PC-3 (cell line): Measurements from ENCODE around the gene NIN. TPM values are rescaled to one million over a fixed set of nuclear protein-coding genes. Genes with fewer than 3 reads are reported as not detected.

Experiments used
- ATAC-seq: fragments of 200-7000 bp; cut with Tn5 transposase; 2 replicates; pipeline ENCODE4 v1.9.1; 2020; ENCODE audit warnings: mild to moderate bottlenecking, moderate library complexity
- BruUV-seq: library from RNA; stranded (reverse); fragments of 400-500 nt; replicated peaks from 2 replicates; lab custom pipeline; 2021; lab: Mats Ljungman, UMichigan
- CTCF ChIA-PET: fragments of 300-600 bp; sonication (Branson Sonifier 250); formaldehyde crosslinking; loops from one replicate; lab custom pipeline; 2022; ENCODE audit warnings: antibody characterized with exemption; lab: Charles Lee
- POLR2A ChIA-PET: fragments of 300-600 bp; sonication (Branson Sonifier 250); formaldehyde crosslinking; loops from one replicate; lab custom pipeline; 2022; ENCODE audit warnings: antibody characterized with exemption; ENCODE audit not compliant: unreplicated experiment; lab: Charles Lee
- DNase-seq: peaks from one replicate; pipeline ENCODE4 v3.0.0-alpha.2; 2015
- H2AFZ ChIP-seq: fragments of 300-600 bp; sonication (generic); 2 replicates; pipeline ENCODE4 v1.6.0; 2016; ENCODE audit warnings: antibody characterized with exemption, low read length
- H3F3A ChIP-seq: fragments of 300-600 bp; sonication (generic); one replicate; pipeline ENCODE4 v1.6.0; 2017; ENCODE audit warnings: antibody characterized with exemption, low read length, control low read depth, mild to moderate bottlenecking; ENCODE audit not compliant: unreplicated experiment
- H3K27ac ChIP-seq: fragments of 300-600 bp; sonication (generic); 2 replicates; pipeline ENCODE4 v1.5.1; 2016; ENCODE audit warnings: mild to moderate bottlenecking, low read length
- H3K27me3 ChIP-seq: fragments of 300-600 bp; sonication (generic); 2 replicates; pipeline ENCODE4 v1.6.1; 2016; ENCODE audit warnings: low read length, mixed read lengths
- H3K36me3 ChIP-seq: fragments of 300-600 bp; sonication (generic); 2 replicates; pipeline ENCODE4 v1.6.1; 2016; ENCODE audit warnings: low read depth, mixed run types, low read length, mixed read lengths
- H3K4me1 ChIP-seq: fragments of 300-600 bp; sonication (generic); 2 replicates; pipeline ENCODE4 v1.5.1; 2016; ENCODE audit warnings: low read length; ENCODE audit not compliant: insufficient read depth
- H3K4me2 ChIP-seq: fragments of 300-600 bp; sonication (generic); 2 replicates; pipeline ENCODE4 v1.6.0; 2016; ENCODE audit warnings: low read length
- H3K4me3 ChIP-seq: fragments of 300-600 bp; sonication (generic); 2 replicates; pipeline ENCODE4 v1.5.1; 2016; ENCODE audit warnings: mild to moderate bottlenecking, low read length, mixed read lengths
- H3K79me2 ChIP-seq: fragments of 300-600 bp; sonication (generic); 2 replicates; pipeline ENCODE4 v1.6.1; 2017; ENCODE audit warnings: low read length, mixed read lengths
- H3K9ac ChIP-seq: fragments of 300-600 bp; sonication (generic); 2 replicates; pipeline ENCODE4 v1.6.0; 2016; ENCODE audit warnings: mild to moderate bottlenecking, low read length
- H3K9me2 ChIP-seq: fragments of 300-600 bp; sonication (generic); replicated peaks from 2 replicates; pipeline ENCODE4 v1.6.1; 2016; ENCODE audit warnings: mixed run types, low read length, mixed read lengths
- H3K9me3 ChIP-seq: fragments of 300-600 bp; sonication (generic); 2 replicates; pipeline ENCODE4 v1.6.1; 2016; ENCODE audit warnings: low read length, mixed read lengths
- H4K20me1 ChIP-seq: fragments of 300-600 bp; sonication (generic); 2 replicates; pipeline ENCODE4 v1.6.1; 2016; ENCODE audit warnings: low read length, mixed read lengths
- EZH2 ChIP-seq: fragments of 300-600 bp; sonication (generic); IDR thresholded peaks from one replicate; pipeline ENCODE4 v1.6.1; 2017; ENCODE audit warnings: antibody characterized with exemption, mild to moderate bottlenecking, low read length; ENCODE audit not compliant: unreplicated experiment
- EZH2phosphoT487 ChIP-seq: fragments of 300-600 bp; sonication (generic); IDR thresholded peaks from 2 replicates; pipeline ENCODE4 v1.6.1; 2018; ENCODE audit warnings: mild to moderate bottlenecking, antibody characterized with exemption, low read length, borderline replicate concordance
- intact Hi-C: fragments of 100-400 bp; cut with micrococcal nuclease; formaldehyde crosslinking; loops from 2 replicates; pipeline ENCODE4 v1.9.0; 2023
- total RNA-seq: library from RNA; depleted of rRNA; stranded (reverse); fragments of >200 nt; gene quantifications from 2 replicates; pipeline ENCODE4 v1.2.3, GENCODE V29; 2014
- TF ChIP-seq, protein P1 (sequence below): fragments of 300-600 bp; sonication (generic); conservative IDR thresholded peaks from 2 replicates; pipeline ENCODE4 v1.5.1; 2017; ENCODE audit warnings: antibody characterized with exemption, low read depth, mild to moderate bottlenecking, low read length

Gene NIN
- total RNA-seq, 1 experiment from 2014 or later: 34.3 TPM

- Histone ChIP-seq H3K4me3 (peak overlapping the region; percentile 54), H3K9me3 (no peaks in the 10 kb centered on the region), H3F3A (no peaks in the 10 kb centered on the region), H2AFZ (peak overlapping the region; percentile 74), H3K79me2 (no peaks in the 10 kb centered on the region), H3K4me2 (peak overlapping the region; percentile 77), H3K4me1 (peaks cover 44% of the 10 kb centered on the region), H3K27ac (peak overlapping the region; percentile 80), H4K20me1 (no peaks in the 10 kb centered on the region), H3K36me3 (no peaks in the 10 kb centered on the region), H3K9ac (peak overlapping the region; percentile 32), H3K9me2 (no peaks in the 10 kb centered on the region; the same call in 1 of the 2 replicates), H3K27me3 (no peaks in the 10 kb centered on the region)
- TSS peak; percentile 23 for BruUV-seq
- ChIA-PET POLR2A (interaction anchor here (0.6 to 1.4 kb wide), 4 partner anchors 9 to 282 kb away, joined by 3 to 6 read pairs (median 4); partner anchors contain the start of gene SAV1), CTCF (interaction anchor here (0.9 to 1.1 kb wide), 7 partner anchors 9 to 815 kb away, joined by 3 to 7 read pairs (median 5); partner anchors contain the start of gene SAV1)
- TF ChIP-seq, protein P1, sequence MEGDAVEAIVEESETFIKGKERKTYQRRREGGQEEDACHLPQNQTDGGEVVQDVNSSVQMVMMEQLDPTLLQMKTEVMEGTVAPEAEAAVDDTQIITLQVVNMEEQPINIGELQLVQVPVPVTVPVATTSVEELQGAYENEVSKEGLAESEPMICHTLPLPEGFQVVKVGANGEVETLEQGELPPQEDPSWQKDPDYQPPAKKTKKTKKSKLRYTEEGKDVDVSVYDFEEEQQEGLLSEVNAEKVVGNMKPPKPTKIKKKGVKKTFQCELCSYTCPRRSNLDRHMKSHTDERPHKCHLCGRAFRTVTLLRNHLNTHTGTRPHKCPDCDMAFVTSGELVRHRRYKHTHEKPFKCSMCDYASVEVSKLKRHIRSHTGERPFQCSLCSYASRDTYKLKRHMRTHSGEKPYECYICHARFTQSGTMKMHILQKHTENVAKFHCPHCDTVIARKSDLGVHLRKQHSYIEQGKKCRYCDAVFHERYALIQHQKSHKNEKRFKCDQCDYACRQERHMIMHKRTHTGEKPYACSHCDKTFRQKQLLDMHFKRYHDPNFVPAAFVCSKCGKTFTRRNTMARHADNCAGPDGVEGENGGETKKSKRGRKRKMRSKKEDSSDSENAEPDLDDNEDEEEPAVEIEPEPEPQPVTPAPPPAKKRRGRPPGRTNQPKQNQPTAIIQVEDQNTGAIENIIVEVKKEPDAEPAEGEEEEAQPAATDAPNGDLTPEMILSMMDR: no peak
- TF ChIP-seq EZH2 (no peak), EZH2phosphoT487 (no peak)
- intact Hi-C loops: loop anchor here (1.0 to 5.0 kb wide), 4 partner anchors 35 to 185 kb away; no protein-coding TSS in a partner anchor
- peak; percentile 91 for ATAC-seq
- DNase-seq: peak; percentile 88
Measured at GRCh38 chr14:50677527-50678063, 153.4 kb downstream of the NIN start.

DNA sequence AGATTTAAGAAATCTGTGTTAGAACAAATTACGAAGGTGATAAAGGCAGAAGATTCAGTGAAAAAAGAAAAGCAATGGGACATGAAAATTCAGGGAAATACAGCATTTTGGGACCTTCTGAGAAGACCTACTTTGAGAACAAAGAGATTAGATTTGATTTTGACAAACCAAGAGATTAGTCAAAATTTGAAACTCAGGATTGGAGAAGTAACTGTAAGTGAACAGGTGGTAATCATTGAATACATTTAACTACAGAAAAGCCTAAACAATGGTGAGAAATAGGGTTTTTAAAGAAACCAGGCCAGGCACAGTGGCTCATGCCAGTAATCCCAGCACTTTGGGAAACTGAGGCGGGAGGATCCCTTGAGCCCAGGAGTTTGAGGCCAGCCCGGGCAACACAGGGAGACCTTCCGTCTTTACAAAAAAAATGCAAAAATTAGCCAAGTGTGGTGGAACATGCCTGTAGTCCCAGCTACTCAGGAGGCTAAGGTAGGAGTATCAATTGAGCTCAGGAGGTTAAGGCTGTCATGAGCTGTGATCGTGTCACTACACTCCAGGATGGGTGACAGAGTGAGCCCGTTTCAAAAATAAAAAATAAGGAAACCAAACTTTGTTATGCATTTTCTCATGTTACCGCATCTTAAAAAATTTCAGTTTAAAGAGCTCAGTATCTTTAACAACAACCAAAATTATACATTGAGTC lies 154.0 kb downstream of the NIN start:
- POLR2A ChIA-PET: interaction anchor here (0.5 to 1.4 kb wide), 6 partner anchors 9 to 282 kb away, joined by 3 to 6 read pairs (median 4); partner anchors contain the start of gene SAV1
- Histone ChIP-seq H3F3A (no peaks in the 10 kb centered on the region), H3K4me2 (peak overlapping the region; percentile 77), H3K9me3 (no peaks in the 10 kb centered on the region), H3K9ac (peak overlapping the region; percentile 32), H3K79me2 (no peaks in the 10 kb centered on the region), H2AFZ (peak overlapping the region; percentile 74), H3K4me1 (peaks cover 44% of the 10 kb centered on the region), H3K27ac (peak overlapping the region; percentile 80), H3K9me2 (no peaks in the 10 kb centered on the region; the same call in 1 of the 2 replicates), H4K20me1 (no peaks in the 10 kb centered on the region), H3K36me3 (no peaks in the 10 kb centered on the region), H3K27me3 (no peaks in the 10 kb centered on the region), H3K4me3 (peak overlapping the region; percentile 54)
- ATAC-seq (peak; percentile 27), DNase-seq (no peak)
- BruUV-seq: TSS peak; percentile 93
- intact Hi-C loops: loop anchor here (1.0 to 5.0 kb wide), 4 partner anchors 35 to 185 kb away; no protein-coding TSS in a partner anchor
- CTCF ChIA-PET: interaction anchor here (0.9 to 1.1 kb wide), 7 partner anchors 9 to 814 kb away, joined by 3 to 7 read pairs (median 5); partner anchors contain the start of gene SAV1
- TF ChIP-seq EZH2 (no peak), EZH2phosphoT487 (no peak)
- TF ChIP-seq, protein P1: no peak
